HG03097 (cell line): ENCODE results near the gene UBTD1.
"Not testable (repeated sequence)": the region's sequence is repeated elsewhere in the genome, so short reads cannot be mapped to it uniquely, and the experiment has no call there.

Experiments
- ATAC-seq: cut with Tn5 transposase; IDR thresholded peaks from one replicate; pipeline ENCODE4 v1.9.1; 2021; ENCODE audit not compliant: unreplicated experiment, low FRiP score

Gene UBTD1

DNA sequence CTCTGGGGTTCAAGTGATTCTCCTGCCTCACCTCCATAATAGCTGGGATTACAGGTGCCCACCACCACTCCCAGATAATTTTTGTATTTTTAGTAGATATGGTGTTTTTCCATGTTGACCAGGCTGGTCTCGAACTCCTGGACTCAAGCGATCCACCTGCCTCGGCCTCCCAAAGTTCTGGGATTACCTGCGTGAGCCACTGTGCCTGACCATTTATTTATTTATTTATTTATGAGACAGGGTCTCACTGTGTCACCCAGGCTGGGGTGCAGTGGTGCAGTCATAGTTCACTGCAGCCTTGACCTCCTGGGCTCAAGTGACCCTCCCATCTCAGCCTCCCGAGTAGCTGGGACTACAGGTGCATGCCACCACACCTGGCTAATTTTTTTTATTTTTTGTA is 55.6 kb downstream of the UBTD1 start:
- ATAC-seq: not testable (repeated sequence)

DNA sequence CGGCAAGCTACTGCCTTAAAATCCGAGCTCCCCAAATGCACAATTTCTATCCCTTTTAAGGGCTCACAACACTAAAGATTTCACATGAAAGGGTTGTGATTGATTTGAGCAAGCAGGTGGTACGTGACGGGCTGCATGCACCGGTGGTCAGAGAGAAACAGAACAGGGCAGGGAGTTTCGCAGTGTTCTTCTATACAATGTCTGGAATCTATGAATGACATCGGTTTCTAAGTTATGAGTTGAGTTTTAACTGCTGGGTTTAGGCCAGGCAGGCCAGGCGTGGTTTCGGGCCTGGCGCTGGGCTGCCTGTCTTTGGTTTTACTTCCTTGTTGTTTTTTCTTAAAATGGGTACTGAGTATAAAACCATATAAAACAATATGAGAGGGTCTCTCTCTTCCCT is 56.8 kb downstream of the UBTD1 start:
- ATAC-seq: not testable (repeated sequence)

DNA sequence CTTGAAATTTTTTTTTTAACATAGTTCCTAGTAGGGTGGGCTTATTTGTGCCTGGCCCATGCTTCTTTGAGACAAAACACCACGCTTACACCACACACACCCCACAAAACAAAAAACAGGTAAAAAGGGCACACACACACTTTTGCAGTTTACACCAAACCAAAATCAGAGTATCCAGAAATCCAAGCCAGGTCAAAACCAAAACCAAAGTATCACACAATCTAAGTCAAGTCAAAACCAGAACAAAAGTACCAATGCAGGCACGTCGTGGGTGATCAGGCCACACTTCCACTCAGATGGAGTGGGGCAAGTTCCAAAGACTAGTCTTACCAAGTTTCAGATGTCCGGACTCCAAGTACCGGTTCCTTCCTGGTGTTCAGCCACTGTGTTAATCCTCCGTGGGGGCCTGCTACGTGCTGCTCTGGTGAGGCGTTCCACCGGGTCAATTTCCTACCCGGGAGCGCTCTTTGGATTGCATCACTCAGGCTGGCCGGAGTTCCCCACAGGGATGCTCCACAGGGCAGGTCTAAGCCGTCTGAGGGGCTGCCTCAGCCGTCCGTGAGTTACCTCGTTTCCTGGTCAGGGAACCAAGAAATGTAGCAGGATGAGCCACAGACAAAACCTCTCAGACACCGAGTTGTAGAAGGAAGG is 62.1 kb downstream of the UBTD1 start:
- ATAC-seq: not testable (repeated sequence)

DNA sequence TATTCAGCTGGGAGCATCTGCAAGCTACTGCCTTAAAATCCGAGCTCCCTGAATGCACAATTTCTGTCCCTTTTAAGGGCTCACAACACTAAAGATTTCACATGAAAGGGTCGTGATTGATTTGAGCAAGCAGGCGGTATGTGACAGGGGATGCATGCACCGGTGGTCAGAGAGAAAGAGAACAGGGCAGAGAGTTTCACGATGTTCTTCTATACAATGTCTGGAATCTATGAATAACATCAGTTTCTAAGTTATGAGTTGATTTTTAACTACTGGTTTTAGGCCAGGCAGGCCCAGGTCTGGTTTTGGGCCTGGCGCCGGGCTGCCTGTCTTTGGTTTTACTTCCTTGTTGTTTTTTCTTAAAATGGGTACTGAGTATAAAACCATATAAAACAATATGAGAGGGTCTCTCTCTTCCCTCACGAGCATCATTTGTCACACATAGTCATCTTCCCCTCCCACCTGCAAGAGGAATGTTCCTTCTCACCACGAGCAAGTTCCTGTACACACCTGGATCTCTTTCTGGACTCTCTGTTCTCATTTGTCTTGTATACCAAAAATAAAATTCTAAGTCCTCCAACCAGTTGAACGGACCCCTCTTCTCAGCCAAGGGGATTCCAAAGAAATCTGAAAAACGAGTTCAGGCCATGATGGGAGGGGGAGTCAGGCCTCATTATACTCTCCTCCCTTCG is 62.8 kb downstream of the UBTD1 start:
- not testable (repeated sequence) for ATAC-seq

DNA sequence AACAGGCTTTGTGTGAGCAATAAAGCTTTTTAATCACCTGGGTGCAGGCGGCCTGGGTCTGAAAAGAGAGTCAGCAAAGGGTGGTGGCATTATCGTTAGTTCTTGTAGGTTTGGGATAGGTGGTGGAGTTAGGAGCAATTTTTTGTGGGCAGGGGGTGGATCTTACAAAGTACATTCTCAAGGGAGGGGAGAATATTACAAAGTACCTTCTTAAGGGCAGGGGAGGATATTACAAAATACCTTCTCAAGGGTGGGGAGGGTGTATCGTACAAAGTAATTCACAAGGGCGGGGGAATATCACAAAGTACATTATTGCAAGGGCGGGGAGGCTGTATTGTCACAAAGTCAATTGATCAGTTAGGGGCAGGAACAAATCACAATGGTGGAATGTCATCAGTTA is 63.6 kb downstream of the UBTD1 start:
- not testable (repeated sequence) for ATAC-seq

DNA sequence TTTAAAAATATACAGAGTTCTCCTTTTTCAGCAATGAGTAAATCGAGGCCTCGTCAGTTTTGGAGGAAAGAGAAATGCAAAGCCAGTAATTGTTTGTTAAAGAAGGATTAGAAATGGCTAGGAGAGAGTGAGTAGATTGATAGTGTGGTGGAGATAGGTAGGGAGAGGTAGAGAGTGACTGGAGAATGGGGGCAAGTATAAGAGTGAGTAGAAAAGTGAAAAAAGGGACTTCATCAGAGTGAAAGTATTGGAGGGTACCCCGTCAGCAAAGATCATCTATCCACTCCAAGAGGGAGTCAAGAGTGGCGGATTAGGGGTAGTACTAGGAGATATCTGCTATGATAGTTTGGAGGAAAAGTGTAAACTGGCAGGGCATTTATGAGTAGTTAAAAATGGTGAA is 64.6 kb downstream of the UBTD1 start:
- no peak for ATAC-seq

DNA sequence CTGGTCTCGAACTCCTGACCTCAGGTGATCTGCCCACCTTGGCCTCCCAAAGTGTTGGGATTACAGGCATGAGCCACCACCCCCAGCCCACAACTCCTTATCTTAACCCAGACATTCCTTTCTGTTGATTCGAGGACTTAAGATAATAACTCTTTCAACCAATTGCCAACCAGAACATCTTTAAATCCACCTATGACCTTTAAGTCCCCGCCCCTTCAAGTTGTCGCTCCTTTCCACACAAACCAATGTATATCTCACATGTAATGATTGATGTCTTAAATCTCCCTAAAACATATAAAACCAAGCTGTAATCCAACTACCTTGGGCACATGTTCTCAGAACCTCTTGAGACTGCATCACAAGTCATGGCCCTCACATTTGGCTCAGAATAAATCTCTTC is 66.1 kb downstream of the UBTD1 start:
- ATAC-seq: no peak

DNA sequence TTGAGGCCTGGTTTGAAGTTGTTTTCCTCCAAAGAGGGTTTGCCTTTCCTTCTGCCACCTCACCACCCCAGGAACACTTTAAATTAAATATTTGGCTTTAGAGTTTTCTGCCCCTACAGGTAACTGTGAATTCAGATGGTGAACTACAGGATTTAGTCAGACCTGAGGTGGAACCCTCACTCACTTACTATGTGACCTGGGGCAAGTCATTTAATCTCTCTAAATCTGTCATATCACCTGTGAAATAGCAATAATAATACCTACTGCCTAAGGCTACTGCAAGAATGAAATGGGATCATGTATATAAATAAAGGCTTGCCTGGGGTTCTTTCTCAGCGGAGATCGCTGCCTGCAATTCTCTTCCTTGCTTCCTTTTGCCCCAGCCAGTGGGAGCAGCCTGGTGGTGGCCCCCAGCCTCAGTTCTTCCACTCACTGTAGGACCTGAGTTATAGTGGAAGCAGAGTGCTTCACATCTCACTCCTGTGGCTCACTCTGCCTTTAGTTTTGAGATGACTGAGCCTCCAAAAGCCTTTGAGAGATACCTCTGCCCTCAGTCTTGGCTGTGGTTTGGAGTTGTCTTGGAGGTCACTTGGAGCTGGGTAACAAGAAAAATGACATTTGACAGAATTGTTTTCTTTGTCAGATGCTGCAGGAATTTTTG is 67.7 kb downstream of the UBTD1 start:
- ATAC-seq: no peak

DNA sequence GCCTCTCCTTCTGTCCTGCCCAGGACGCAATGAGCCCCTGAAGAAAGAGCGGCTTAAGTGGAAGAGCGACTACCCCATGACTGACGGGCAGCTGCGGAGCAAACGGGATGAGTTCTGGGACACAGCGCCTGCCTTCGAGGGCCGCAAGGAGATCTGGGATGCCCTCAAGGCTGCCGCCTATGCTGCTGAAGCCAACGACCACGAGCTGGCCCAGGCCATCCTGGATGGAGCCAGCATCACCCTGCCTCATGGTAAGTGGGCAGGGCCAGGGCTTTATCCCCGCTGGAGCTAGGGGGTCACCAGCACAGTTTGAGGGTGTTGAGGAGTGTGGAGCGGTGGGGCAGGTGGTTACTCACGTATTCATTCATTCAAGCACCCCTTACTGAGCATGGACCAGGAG is 69.2 kb downstream of the UBTD1 start:
- ATAC-seq: no peak

DNA sequence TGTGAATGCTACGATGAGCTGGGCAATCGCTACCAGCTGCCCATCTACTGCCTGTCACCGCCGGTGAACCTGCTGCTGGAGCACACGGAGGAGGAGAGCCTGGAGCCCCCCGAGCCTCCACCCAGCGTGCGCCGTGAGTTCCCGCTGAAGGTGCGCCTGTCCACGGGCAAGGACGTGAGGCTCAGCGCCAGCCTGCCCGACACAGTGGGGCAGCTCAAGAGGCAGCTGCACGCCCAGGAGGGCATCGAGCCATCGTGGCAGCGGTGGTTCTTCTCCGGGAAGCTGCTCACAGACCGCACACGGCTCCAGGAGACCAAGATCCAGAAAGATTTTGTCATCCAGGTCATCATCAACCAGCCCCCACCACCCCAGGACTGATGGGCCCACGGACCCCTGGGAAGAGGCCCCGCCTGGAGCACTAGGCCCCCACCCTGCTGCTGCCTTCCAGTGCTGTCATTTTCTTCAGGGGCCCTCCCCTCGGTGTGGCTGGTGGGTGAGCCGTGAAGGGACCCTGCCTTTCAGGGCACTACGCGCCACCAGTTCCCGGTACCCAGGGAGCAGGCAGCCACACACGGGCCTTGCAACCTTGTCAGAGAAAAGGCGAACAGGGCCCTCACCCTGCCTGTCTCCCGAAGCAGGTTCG is 71.5 kb downstream of the UBTD1 start:
- ATAC-seq: no peak

DNA sequence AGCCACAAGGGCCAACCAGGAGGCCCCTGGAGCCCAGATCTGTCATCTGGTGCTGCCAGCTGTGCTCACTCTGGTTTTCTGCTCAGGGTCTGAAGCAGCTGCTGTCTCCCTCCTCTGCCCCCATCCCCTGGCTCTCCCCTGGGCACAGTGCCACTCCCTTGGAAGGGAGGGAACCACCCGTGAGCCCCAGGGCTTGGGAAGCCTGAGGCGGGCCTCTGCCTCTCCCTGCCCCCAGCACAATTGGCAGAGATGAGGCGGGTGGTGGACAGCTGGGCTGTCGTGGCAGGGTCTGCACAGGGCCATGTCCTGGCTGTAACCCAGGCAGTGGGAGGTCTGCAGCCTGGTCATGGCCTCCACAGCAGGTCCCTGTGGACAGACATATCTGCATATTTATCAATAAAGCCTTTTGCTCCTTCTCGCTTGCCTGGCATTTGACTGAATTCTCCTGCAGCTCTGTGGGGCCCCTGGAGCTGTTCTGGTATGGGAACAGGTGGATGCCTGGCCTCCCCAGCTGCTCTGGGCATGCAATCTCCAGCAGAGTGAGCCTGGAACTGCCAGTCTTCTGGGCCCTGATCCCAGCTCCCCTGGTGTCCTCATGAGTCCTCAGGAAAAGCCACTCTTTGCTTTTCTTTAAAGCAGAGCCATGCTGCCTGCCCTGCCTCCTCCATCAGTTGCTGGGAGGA is 72.2 kb downstream of the UBTD1 start:
- ATAC-seq: no peak

DNA sequence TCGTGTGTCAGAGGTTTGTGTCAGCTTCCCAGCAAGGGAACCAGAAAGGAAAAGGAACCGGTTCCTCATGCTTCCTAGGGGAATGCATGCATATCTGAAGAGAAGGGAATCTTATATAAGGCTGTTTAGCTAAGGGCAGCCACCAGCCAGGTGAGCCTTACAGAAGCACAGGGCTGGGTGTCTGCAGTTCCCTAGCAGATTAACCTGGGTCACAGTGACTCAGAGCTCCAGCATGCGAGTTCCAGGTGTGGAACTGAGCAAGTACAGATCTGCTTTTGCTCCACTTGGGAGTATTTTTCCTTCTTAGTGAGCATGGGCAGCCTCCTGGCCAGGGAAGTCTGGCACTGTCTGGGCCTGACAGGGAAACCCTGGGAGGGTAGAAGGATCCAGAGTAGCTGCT is 72.9 kb downstream of the UBTD1 start:
- ATAC-seq: no peak

DNA sequence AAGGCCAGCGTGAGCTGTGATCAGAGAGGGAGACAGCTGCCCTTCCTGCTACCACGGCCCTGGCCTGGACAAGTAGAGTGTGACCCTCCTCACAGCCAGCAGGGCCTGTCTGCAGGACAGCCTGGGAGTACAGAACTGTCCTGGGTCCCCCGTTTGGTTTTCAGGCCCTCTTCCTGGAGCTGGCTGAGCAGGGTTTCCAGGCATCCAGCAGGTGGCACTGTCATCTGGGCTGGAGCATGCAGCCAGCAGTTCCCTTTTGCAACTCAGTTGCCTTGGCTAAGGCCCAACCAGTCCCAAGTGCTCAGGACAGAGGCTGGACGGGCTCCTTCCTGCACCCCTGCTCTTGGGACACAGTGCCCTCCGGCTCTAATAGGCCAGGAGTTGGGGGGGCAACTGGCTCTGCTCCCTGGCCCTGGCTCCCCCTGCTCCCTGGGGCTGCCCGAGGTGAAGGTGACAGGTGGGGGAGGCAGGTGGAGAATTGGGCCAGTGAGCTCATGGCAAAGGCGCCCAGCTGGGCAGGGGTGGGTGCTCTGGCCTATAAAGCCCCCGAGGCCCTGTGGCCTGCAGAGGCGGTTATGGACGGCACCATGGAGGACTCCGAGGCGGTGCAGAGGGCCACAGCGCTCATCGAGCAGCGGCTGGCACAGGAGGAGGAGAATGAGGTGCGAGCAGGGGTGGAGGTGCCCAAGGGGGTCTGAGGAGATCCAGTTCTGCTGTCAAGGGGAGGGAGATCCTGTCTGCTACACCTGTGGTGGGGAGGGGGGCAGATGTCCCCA is 73.7 kb downstream of the UBTD1 start, which contains the start of gene ANKRD2:
ANKRD2 (plus strand) TSS at position 566 of the 776 bp plus-strand sequence; CDS start at position 576, 10 bp downstream.
- ATAC-seq: no peak

DNA sequence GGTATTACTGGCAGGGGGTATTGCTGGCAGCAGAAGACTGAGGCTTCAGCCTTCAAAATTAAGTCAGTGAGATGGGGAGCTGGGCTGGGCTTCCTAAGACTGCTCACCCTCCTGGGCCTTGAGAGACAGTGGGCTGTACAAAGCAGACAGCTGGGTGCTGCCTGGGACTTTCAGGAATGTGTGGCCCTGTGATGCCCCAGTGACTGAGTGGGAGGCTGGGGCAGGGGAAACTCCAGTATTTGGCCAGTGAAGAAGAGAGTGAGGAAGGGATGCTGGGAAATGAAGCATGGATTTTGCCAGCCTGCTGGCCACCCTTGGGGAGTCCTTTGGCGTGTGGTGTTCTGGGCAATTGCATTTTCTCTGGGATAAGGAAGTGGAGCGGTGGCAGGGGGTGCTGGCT is 74.3 kb downstream of the UBTD1 start:
- ATAC-seq: no peak

DNA sequence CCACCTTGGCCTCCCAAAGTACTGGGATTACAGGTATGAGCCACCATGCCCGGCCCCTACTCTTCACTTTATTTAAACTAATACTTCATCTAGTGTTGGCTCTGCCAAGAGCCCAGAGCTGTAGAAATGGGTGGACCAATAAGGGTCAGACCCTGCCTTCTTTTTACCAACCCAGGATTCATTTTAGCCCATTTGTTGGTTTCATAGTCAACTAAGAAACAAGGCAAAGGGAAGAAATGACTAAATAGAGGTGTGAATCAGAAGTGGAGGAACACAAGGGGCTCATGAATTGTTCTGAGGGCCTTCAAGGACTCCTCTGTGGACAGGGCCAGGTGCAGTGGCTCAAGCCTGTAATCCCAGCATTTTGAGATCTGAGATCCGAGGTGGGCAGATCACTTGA is 74.9 kb downstream of the UBTD1 start:
- ATAC-seq: no peak

DNA sequence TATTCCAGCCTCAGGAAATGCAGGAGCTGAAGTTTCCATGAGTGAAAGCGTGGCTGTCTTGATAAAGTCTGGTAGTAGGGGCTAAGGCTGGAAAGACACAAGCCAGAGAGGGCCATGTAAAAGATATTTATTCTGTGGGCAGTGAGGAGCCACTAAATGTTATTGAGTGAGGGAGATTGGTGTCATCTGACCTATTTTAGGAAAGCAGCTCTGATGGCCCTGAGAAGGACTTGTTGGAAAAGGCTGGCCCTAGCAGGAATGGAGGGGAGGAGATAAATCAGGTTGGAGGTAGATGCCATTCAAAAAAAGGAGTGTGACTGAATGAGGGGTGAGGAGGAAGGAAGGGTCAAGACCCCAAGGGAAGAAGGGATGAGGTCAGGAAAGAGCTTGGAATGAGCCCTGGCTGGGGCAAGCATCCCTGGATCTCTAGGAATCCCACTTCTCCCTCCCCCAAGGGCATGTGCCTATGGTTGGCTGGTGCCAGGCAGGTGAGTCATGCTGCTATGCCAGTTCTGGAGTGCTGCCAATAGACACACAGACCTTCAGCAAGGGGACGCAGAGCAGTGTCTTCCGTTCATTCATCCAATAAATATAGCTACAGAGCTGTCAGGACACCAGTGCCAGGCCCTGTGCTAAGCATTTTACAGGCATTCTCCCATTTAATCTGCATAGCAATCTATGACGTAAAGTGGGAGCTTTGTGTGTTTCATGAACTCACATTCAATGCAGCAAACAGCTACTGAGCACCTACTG is 75.8 kb downstream of the UBTD1 start:
- ATAC-seq: no peak

DNA sequence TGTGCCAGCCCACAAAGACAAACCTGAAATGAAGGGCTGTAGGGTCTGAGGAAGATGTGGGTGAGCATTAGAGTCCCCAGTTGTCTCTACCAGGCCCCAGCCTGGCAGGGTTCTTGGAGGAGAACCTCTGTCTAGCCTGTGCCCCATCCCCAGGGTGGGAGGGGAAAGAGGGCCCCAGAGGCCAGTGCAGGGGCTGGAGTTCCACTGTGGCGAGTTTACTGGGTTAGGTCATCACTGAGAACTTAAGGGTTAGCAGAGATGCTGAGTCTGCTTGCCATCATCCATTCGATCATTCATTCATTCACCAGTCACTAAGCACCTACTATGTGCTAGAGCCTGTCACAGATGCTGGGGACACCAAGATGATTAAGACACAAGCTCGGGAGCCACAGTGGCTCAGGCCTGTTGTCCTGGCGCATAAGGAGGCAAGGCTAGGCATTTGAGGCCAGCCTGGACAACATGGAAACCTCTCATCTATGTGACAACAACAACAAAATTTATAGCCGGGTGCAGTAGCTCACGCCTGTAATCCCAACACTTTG is 76.5 kb downstream of the UBTD1 start:
- no peak for ATAC-seq

DNA sequence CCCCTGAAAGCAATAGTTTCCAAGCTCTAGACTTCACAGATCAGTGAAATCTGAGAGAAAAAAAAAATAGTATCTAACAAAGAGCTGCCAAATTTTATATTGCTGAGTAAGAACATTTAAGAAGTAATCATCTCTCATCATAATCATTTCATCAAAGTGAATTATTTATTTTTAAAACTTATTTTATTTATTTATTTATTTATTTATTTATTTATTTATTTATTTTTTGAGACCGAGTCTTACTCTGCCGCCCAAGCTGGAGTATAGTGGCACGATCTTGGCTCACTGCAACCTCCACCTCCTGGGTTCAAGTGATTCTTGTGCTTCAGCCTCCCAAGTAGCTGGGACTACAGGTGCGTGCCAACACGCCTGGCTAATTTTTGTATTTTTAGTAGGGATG is 77.8 kb downstream of the UBTD1 start:
- ATAC-seq: not testable (repeated sequence)

DNA sequence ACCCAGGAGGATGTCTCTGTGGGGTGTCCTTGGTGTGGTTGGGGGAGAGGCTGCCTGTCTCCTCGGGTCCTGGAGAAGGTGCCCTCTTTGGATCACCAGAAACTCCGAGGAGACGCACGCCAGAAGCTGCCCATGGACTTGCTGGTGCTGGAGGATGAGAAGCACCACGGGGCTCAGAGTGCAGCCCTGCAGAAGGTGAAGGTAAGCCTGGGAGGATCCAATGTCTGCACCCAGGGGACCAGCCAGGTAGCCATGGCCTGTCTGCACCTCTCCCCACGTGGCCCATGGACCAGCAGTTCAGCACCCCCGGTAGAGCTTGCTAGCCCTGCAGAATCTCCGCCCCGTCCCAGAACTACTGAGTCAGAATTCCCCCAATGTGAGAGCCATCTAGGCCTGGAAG is 79.0 kb downstream of the UBTD1 start:
- no peak for ATAC-seq
